Renal pelvis (tissue), 12 donors: ENCODE measurements around the gene IL21R. TPM values are rescaled to one million over a fixed set of nuclear protein-coding genes. Genes with fewer than 3 reads are reported as not detected.

ENCODE experiments used
- DNase-seq: peaks from one replicate; pipeline ENCODE4 v3.0.0-alpha.2; 2013
- long read RNA-seq, 16 experiments: transcript quantifications; one replicate each; lab custom pipeline, GENCODE V29; 2026
- polyA plus RNA-seq, 3 donors: library from polyadenylated mRNA; unstranded; fragments of 120-200 nt; gene quantifications; one replicate each; pipeline ENCODE4 v1.2.1, GENCODE V29; 2013; ENCODE audit not compliant: insufficient read length in 3 of 3

The IL21R gene
- polyA plus RNA-seq = under 1 TPM; 0.20 to 0.37 (median 0.29) TPM
- long read RNA-seq, donor 1 = 0 reads
- long read RNA-seq, donor 2 = 0 reads
- long read RNA-seq, donor 3 = 0 reads
- long read RNA-seq, donor 4 = 0 reads
- long read RNA-seq, donor 5 = 0 reads
- long read RNA-seq, donor 6 = 0 reads
- long read RNA-seq, donor 7 = 0 reads
- long read RNA-seq, donor 8 = 0 reads
- long read RNA-seq, donor 9 = 0 reads
- long read RNA-seq, donor 10 = 0 reads
- long read RNA-seq, donor 11 = 0 reads
- long read RNA-seq, donor 12 = 0 reads
- long read RNA-seq, donor 13 = 0 reads
- long read RNA-seq, donor 14 = 0 reads
- long read RNA-seq, donor 15 = 0 reads
- long read RNA-seq, donor 16, full-length matches to known transcripts = 1 of 1 reads
- long read RNA-seq, donor 16, partial matches to known transcripts = 0 of 1 reads
- long read RNA-seq, donor 16, other reads (novel, unspliced or antisense) = 0 of 1 reads

GRCh38 chr16:27401768-27402568, at the start of gene IL21R:
TSS of gene IL21R (plus strand) at chr16:27402174. CDS start at chr16:27430072, 27,898 bp downstream.
- DNase-seq = no peak

DNA sequence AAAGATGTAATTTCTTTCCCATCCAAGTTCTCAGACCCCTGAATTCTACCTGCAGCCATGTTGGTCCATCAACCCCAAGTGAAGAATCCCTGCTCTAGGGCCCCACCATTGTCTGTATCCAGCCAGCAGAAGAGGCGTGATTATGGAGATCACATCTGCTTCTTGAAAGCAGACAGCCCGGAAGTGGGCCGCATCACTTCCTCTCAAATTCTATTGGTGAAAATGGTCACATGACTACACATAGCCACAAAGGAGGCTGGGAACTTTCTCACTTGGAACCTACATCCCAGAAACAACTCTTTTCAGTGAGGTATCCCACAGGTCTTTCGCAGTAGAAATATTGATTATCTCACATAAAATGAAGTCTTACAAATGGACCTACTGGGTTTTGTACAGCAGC, 48.1 kb upstream of the IL21R start:
- no peak for DNase-seq

GRCh38 chr16:27355610-27356009, 46.4 kb upstream of the IL21R start:
- no peak for DNase-seq

DNA sequence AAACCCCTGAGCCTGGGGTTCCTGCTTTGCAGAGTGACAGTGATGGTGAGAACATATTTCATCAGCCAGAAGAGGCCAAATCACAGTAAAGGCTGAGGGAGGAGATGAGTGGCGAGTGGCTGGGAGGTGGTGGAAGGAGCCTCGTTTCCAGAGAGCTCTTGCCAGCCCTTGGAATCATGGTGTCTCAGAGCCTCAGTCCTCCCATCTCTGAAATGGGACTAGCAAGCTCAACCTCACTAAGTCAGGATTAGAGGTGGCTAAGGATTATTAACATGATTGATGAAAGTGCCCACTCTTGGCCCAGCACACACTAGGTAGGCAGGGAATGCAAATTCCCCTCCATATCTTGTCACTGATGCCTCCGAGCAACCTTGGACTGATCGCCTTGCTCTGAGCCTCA, 45.2 kb upstream of the IL21R start:
- no peak for DNase-seq

DNA sequence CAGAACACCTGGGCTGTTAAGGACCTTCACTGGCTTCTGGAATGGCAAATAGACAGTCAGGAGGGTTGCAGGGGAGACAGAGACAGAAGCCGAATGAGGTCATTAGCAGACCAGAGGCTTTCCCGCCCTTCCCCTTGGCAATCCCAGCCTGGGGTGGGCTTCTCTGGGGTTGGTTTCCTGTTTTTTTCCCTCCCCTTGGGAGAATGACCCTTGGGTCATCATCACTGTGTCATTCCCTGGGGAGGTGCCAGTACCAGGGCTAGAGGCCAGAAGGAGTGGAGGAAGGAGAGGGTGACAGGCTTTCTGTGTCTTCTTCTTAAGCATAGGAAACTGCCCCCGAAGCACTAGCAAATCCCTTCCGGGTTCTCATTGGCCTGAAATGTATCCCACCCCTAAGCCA, 42.9 kb upstream of the IL21R start:
- no peak for DNase-seq

- DNase-seq = no peak
Observed at GRCh38 chr16:27359615-27360014, 42.4 kb upstream of the IL21R start.

GRCh38 chr16:27361987-27362386, 40.0 kb upstream of the IL21R start:
- DNase-seq = no peak

DNA sequence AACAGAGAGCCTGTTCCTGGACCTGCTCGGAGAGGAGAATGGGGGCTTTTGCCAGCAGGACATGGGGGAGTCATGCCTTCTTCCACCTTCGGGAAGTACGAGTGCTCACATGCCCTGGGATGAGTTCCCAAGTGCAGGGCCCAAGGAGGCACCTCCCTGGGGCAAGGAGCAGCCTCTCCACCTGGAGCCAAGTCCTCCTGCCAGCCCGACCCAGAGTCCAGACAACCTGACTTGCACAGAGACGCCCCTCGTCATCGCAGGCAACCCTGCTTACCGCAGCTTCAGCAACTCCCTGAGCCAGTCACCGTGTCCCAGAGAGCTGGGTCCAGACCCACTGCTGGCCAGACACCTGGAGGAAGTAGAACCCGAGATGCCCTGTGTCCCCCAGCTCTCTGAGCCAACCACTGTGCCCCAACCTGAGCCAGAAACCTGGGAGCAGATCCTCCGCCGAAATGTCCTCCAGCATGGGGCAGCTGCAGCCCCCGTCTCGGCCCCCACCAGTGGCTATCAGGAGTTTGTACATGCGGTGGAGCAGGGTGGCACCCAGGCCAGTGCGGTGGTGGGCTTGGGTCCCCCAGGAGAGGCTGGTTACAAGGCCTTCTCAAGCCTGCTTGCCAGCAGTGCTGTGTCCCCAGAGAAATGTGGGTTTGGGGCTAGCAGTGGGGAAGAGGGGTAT, 39.3 kb upstream of the IL21R start:
- DNase-seq = no peak

DNA sequence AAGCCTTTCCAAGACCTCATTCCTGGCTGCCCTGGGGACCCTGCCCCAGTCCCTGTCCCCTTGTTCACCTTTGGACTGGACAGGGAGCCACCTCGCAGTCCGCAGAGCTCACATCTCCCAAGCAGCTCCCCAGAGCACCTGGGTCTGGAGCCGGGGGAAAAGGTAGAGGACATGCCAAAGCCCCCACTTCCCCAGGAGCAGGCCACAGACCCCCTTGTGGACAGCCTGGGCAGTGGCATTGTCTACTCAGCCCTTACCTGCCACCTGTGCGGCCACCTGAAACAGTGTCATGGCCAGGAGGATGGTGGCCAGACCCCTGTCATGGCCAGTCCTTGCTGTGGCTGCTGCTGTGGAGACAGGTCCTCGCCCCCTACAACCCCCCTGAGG, 38.7 kb upstream of the IL21R start:
- DNase-seq = no peak

- DNase-seq = no peak
Observed at GRCh38 chr16:27363797-27364196, 38.2 kb upstream of the IL21R start.

DNA sequence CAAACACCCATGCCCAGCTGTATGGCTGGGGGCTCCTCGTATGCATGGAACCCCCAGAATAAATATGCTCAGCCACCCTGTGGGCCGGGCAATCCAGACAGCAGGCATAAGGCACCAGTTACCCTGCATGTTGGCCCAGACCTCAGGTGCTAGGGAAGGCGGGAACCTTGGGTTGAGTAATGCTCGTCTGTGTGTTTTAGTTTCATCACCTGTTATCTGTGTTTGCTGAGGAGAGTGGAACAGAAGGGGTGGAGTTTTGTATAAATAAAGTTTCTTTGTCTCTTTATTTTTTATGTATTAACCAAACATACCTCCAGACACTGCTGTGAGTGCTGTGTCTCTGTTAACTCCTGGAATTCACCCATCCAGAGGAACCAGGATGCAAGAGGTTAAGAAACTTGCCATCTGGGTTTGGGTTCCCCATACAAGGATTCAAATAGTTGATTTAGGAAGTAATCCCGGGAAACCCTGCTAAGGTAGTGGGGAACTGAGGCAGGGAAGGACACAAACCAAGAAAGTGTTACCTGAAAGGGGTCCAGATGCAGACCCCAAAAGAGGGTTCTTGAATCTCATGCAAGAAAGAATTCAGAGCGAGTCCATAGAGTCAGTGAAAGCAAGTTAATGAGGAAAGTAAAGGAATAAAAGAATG, 37.4 kb upstream of the IL21R start:
- no peak for DNase-seq

DNA sequence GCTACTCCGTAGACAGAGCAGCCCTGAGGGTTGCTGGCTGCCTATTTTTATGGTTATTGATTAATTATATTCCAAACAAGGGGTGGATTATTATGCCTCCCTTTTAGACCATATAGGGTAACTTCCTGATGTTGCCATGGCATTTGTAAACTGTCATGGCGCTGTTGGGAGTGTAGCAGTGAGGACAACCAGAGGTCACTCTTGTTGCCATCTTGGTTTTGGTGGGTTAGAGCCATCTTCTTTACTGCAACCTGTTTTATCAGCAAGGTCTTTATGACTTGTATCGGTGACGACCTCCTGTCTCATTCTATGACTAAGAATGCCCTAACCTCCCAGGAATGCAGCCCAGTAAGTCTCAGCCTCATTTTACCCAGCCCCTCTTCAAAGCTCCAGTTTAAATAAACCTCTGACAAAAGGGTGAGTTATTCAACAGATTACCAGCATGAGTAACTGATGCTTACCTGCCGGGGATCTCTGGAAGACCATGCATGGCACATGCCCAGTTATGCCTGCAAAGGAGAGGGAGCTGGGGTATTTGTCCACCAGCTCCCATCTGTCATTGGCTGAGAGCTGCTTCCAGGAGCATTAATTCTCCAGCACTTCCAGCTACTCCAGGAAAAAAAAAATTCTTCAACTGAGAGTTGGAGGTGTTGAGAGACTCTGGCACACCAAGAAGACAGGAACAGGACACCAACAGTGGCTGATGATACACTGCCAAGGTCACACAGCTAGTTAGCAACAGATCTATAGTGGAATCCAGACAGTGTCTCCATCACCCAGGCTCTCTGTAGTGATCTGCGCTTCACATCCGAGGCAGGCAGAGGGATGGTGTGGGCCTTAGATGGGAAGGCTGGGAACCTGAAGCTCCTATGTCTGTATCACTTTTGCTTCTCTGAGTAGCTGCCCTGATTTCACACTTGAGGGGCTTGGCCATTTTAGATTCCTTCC, 36.6 kb upstream of the IL21R start:
- DNase-seq = no peak

DNA sequence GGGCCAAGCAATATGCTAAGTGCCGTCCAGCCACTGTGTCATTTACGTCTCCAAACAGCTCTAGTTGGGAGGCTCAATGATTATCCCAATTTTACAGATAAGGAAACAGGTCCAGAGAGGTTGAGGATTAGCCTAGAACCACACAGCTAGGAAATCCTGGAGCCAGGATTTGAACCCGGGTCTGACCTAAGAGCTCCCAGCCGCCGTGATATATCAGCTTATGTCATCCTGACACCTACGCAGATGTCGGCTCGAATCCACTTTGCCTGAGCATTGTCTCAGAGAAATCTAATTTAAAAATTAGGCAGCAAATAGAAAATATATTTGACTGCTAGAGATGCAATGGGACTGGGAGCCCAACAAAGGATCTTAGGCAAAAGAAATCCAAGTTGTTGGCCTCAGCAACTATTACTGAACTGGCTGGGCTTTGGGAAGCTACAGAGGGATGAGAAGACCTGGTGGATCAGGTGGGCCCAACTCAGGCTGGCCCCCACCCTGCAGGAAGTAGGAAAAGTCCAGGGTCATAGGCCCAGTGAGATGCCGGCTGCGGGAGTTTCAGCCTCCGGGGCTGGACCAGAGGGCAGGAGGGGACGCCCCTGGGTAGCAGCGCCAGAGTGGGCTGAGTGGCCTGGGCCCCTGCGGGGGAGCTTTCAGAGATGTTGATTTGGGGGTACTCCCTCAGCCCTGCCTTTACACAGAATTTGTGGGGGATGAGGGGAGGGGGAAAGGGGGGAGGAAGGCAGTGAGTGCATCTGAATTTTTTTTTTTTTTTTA, 35.1 kb upstream of the IL21R start:
- DNase-seq = no peak

- peak; percentile 23 for DNase-seq
Observed at GRCh38 chr16:27367461-27368357, 34.3 kb upstream of the IL21R start.

- no peak for DNase-seq
Observed at GRCh38 chr16:27368358-27368722, 33.6 kb upstream of the IL21R start.

- no peak for DNase-seq
Observed at GRCh38 chr16:27369806-27370205, 32.2 kb upstream of the IL21R start.

DNA sequence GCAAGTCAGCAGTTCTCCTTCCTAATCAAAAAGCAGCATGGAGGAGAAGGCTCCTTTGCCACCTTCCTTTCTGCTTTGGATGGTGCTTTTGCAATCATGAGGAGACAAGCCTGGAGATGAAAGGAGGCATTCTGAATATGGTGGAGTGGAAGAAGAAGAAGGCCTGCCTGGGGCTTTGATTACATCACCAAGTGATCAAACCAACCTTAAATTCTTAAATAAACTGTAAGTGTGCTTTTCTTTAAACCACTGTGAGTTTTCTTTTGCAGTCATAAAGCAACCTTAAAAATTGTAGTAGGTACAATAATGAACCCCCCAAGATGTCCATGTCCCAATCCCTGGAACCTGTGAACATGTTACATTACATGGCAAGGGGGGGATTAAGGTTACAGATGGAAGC, 31.7 kb upstream of the IL21R start:
- DNase-seq = no peak

DNA sequence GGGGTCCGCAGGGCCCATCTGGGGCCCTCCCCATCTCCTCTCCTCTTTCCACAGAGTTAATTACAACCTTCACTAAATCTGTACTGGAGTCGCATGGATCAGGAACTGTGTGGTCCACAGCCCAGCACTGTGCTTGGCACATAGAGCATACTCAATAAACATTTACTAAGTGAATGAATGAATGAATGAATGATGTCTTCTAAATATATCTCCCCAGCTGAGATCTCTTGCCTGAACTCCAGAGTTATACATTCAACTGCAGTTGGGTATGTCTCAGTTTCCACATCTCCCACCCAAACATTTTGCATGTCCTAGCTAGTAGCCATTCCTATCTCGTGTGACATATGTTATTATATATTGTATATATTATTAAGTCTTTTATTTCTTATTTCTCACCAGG, 28.7 kb upstream of the IL21R start:
- DNase-seq = no peak

DNA sequence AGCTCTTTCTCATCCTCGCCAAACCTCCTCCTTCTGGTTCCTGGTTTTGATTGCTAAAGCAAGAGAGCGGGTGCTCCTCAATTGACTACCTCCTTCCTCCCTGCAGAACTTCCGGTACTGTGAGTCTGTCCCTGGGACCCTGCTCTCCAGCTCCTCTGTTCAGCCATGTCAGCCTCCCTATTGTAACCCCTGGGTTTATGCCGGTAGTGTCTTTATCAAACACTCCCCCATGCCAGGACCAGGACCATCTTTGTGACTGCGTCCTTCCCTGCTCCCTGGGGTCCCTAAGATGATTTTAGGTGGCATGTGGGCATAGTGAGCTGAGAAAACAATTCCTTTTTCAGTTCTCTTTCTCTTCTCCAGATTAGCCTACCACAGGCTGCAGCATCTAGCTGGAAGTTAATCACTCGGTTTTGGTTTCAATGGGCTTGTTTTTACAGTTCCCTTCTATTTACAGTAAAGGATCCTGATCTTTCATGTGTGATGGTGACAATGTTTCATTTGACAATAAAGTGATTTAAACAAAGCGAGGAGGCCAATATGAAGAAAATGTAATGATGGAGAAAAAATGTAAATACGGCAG, 27.7 kb upstream of the IL21R start:
- no peak for DNase-seq
